NCI-H146 (cell line): Measurements from ENCODE around the gene DDX10.

ENCODE experiments used
- DNase-seq: peaks from one replicate; lab custom pipeline; 2025; lab: John Stamatoyannopoulos, UW

Gene DDX10

DNA sequence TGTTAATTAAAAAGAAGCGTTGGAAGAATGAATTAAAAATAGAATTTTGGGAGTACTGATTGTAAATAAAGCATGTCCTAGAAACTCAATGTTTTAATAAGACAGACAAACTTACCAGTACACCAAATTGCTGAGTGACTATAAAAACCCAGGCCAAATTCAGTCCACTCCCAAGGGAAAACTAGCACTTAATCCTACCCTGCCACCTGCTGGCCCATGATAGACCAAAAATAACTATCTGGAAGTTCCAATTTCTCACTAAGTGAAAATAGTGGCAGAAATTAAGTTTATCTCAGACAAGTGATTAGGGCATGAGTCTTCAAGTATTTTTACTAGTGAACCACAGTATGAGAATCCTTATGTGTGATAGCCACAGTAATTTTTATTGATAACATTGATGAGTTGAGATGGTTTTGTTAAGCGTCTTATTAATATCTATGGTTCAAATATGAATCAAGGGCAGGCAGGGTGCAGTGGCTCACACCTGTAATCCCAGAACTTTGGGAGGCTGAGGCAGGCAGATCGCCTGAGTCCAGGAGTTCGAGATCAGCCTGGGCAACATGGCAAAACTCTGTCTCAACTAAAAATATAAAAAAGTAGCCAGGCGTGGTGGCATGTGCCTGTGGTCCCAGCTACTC lies 9.8 kb upstream of the DDX10 start:
- peak; percentile 50 for DNase-seq

DNA sequence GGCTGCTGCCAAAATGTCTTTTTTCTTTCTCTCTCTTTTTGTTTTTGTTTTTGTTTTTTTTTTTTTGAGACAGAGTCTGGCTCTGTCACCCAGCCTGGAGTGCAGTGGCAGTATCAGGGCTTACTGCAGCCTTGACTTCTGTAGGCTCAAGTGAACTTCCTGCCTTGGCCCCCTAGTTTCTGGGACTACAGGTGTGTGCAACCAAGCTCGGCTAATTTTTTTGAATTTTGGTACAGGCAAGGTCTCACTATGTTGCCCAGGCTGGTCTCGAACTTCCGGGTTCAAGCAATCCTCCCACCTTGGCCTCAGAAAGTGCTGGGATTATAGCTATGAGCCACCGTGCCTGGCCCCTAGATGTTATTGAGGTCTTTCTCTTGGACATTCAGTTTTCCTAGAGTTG lies 2.2 kb upstream of the DDX10 start:
- no peak for DNase-seq

DNA sequence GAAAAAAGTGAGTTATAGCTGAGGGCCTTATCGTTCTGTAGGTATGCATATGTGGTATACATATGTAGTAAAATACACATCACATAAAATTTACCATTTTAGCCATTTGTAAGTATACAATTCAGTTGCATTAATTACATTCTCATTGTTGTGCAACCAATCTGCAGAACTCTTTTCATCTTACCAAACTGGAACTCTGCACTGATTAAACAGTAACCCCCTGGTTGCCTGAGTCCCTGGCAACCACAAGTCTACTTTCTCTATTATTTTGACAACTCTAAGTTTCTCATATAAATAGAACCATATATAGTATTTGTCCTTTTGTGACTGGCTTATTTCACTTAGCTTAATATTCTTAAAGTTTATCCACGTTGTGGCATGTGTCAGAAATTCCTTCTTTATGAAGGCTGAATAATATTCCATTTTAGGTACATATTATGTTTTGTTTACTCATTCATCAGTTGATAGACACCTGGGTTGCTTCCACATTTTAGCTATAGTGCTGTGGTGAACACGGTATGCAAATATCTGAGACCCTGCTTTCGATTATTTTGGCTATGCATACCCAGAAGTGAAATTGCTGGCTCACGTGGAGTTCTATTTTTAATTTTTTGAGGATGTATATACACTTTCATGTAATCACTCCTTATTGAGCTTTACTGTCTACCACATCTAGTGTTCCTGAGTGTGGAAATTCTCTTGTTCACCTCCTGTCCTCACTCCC lies 1.6 kb upstream of the DDX10 start:
- DNase-seq, result no peak

DNA sequence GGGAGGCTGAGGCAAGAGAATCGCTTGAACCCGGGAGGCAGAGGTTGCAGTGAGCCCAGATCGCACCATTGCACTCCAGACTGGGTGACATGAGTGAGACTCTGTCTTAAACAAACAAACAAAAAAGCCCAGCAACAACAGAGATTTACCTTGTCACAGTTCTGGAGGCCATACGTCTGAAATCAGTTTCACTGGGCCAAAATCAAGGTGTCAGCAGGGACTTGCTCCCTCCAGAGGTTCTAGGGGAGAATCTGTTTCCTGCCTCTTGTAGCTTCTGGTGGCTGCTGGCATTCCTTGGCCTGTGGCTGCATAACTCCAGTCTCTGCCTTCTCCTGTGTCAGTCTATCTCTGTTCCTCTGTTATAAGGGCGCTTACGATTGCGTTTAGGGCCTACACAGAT lies 1.5 kb downstream of the DDX10 start:
- DNase-seq, result no peak

DNA sequence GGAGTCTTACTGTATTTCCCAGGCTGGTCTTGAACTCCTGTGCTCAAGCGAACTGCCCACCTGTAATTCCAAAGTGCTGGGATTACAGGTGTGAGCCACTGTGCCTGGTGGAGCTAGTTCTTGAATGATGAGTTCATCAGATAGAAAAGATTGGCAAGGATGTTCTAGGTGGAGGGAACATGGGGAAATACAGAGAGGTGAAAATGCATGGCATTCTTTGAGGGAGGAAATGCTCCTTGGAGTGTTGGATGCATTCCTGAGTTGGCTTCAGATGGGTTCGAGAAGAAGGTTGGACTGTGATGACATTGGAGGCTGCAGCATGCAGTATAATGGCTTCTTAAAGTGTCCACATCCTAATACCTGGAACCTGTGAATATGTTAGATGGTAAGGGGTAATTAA lies 4.4 kb downstream of the DDX10 start:
- no peak for DNase-seq

DNA sequence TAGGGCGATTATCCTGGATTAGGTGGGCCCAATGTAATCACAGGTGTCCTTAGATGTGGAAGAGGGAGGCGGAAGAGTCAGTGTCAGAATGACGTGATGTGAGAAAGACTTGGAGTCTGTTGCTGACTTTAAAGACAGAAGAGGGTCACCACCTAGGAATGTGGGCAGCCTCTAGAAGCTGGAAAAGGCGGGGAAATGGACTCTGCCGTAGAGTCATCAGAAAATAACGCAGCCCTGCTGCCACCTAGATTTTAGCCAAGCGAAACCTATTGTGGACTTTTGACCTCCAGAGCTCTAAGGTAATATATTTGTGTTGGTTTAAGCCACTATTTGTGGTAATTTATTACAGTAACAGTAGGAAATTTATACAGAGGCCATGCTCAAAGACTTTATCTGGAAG lies 4.8 kb downstream of the DDX10 start:
- no peak for DNase-seq

DNA sequence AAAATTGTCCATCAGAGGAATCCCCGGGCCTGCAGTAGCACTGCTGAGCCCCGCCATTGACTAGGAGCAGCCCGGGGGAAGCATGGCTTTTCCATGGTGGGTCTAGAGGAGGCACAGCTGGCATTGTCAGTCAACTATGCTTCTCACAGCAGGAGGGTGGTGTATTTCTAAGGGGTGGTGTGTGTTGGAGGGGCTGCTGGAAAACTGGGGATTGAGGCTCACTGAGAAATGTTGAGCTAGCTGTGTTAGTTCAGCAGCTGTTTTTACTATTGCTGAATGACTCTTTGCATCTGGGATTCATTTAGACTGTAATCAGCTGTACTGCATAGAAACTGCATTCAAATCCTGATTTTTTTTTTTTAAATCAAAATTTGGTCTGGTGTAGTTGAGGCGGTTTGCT lies 5.6 kb downstream of the DDX10 start:
- no peak for DNase-seq

DNA sequence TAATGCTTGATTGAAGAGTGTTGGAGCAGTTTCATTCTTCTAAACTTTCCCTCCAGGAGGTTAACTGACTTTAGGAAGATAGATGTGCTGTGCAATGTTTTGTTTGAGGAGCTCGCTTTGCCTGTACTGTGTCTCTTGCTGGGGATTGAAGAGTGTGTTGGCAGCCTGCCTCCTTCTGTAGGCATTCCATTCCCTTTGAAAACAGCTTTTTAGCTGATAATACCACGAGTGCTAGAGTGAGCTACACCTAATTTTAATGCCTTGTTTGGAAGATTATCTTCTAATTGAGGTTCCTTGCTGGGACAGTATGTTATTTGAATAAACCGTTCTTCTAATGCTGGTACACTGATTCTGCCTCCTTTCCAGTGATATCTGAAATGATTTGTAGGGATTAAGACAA lies 7.2 kb downstream of the DDX10 start:
- DNase-seq, result no peak

DNA sequence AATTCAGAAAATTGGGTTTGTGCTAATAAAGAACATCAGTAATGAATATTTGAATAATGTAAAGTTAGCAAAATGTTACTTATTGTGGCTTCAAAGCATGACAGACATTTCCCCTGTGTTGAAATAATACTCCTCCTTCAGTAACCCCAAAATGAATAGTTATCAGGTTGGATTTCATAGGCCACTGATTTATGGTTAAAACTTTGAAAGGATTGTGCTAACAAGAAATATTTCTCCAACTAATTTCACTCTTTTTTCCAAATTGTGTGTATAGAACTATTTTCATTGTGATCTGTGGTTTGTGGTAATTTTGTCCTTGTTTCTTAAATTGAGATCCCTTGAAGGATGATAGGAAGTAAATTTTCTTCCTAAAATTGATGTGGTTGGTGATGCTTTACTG lies 7.9 kb downstream of the DDX10 start:
- no peak for DNase-seq

DNA sequence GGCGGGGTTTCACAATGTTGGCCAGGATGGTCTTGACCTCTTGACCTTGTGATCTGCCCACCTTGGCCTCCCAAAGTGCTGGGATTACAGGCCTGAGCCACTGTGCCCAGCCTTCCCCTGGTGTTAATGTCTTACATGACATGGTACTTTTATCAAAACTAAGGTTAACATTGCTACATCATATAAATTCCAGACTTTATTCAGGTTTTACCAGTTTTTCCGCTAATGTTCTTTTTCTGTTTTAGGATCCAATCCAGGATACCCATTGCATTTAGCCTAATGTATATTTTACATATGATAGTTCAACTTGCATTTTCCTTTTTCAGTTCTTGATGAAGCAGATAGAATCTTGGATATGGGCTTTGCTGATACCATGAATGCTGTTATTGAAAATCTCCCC lies 14.2 kb downstream of the DDX10 start:
- no peak for DNase-seq

DNA sequence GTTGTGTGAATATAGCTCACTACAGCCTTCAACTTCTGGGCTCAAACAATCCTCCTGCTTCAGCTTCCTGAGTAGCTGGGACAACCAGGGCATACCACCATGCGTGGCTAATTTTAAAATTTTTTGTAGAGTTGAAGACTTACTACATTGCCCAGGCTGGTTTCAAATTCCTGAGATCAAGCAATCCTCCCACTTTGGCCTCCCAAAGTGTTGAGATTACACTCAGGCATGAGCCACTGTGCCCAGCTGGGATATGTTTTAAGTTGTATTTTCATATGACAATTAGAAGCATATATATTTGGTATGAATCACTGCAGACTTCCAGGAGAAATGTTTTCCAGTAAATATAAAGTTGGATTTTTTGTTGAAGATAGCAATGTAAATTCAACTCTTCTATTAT lies 15.4 kb downstream of the DDX10 start:
- DNase-seq, result no peak

DNA sequence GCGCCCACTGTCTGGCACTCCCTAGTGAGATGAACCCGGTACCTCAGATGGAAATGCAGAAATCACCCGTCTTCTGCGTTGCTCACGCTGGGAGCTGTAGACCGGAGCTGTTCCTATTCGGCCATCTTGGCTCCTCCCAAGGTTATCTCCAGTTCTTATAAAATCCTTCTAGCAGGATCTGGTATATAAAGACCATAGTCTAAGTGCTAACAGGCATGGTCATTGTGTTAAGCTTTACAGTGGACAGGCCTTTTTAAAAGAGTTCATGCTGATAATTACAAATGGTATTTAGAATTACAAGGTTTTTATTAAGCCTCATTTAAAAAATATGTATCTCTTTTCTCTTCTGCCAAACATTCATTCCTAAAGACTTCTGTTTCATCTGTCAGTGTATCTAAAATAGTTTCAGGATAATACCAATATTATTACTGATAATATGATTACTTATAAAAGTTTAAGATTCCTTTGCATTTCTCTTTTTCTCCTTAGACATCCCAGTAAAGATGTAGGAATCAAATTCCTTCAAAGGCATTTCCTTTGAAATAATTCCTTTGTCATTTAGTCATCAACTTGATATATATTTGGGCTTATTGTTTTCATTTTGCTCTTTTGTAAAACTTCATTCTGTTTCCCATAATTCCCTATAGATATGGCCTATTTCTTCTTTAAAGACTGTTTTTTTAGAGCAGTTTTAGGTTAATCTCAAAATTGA lies 20.7 kb downstream of the DDX10 start:
- DNase-seq, result no peak

DNA sequence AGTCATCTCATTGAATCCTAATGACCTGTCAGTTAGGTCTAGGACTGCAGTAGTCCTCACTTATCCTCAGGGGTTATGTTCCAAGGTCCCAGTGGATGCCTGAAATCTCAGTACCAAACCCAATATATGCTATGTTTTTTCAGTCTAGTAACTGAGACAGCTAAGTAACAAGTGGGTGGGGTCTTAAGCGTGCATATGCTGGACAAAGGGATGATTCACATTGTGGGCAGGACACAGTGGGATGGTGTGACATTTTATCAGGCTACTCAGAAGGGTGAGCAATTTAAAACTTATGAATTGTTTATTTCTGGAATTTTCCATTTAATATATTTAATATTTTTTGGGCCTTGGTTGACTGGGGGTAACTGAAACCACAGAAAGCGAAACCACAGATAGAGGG lies 29.0 kb downstream of the DDX10 start:
- DNase-seq, result no peak

DNA sequence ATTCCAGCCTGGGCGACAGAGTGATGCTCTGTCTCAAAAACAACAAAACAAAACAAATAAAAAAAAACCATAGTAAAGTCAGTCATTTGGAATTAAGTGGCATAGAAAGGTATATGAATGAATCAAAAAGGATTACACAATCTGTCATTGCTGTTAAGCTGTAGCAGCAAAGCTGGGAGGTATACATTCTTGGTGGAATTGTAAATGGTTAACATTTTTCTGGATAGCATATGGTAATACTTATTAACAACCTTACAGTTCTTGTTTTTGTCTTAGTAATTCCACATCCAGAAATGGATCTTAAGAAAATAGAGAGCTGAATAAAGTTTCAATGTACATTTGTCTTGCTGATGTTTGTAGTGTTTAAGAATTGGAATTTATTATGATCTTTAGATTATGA lies 30.0 kb downstream of the DDX10 start:
- no peak for DNase-seq

DNA sequence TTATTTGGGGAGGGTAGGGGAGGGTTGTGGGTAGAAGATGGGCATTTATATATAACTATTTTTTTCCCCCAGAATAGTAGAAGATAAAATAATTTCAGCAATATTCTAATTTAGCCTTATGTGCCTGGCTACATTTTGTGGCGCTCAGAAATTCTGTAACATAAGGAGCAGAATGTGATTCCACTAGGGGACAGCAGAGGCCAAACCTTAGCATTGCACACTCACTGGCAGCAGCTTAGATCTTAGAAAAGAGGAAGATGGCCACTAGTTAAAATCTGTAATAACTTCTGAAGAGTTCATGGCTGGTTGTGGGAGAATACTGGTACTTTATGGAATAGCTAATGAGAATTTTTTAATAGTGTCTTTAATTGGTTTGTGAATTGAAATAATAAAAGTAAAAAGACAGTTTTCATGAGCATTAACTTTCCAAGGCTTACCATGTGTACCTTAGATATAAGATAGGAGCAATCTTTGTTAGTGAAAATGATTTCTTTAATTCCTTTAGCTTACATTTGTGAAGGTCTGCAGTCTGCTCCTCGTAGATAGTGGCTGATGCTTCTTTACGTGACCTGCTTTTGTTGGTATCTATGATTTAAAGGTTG lies 33.1 kb downstream of the DDX10 start:
- DNase-seq, result peak; percentile 50

DNA sequence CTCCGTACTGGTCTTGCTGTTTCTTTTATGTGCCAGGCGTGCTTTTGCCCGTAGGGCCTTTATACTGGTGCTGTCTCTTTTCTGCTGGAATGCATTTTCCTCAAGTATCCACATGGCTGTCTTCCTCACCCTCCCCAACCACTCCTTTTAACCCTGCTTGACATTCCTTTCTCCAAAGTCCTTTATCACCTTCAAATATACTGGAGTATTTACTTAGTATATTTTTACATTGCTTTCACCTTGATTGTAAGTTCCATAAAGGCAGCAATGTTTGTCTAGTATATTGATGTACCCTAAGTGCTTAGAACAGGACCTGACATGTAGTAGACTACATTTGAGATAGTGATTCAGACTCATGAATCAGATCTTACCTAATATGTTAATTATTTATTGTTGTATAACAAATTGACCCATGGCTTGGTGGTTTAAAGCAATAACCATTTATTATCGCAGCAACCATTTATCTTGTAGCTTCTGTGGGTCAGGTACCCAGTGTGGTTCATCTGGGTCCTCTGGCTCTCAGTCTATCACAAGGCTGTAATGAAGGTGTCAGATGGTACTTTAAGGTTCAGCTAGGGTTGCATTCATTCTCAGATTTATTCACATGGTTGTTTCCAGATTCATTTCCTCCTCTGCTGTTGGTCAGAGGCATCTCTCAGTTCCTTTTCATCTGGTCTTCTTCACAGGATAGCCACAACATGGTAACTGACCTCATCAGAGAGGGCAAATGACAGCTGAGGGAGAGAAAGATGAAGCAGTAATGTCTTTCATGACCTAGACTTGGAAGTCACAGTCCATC lies 34.2 kb downstream of the DDX10 start:
- peak; percentile 3 for DNase-seq

DNA sequence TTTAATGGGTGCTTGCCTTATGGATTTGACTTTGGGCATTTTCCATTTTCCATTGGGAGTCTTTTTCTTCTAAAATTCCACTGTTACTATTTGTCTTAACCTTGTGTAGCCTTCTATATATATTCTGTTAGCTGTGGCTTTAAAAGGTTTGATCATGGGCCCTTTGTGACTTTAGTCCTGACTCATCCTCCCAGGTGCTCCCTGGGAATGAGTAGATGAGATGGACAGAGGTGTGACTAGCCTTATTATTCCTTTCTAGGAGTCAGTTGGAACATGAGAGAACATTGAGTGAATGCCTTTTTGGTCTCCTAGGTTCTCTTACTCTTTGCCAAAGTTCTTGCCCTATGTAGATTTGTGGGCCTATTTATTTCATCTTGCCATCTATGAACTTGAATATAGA lies 39.0 kb downstream of the DDX10 start:
- DNase-seq, result no peak

DNA sequence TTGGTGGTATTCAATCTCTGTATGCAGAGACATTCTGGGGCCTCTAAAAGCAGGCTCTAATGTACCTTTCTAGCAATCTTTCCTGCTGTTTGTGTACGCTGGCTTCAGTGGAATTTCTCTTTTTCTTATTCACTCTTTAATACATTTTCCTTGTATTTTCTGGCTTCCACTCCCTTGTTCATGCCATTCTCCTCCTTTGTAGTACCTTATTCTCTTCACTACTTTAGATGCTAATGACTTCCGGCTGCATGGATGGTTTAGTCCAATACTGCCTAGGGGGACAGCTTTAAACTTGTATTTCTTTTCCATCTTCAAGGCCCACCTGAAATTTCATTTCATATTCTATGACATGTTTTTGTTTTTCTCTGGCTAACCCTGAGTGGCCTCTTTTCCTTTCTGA lies 40.2 kb downstream of the DDX10 start:
- no peak for DNase-seq

DNA sequence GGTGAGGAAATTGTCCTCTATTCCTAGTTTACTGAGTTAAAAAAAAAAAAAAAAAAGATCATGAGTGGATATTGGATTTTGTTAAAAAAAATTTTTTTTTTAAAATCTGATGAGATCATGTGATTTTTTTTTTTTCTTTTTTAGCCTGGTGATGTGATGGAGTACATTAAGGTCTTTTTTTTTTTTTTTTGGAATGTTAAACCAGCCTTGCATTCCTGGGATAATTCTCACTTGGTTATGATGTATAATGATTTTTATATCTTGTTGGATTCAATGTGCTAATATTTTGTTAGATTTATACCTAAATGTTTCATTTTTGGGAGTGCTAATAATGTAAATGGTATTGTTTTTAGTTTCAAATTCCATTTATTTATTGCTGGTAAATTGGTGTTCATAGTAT lies 43.3 kb downstream of the DDX10 start:
- DNase-seq, result no peak

DNA sequence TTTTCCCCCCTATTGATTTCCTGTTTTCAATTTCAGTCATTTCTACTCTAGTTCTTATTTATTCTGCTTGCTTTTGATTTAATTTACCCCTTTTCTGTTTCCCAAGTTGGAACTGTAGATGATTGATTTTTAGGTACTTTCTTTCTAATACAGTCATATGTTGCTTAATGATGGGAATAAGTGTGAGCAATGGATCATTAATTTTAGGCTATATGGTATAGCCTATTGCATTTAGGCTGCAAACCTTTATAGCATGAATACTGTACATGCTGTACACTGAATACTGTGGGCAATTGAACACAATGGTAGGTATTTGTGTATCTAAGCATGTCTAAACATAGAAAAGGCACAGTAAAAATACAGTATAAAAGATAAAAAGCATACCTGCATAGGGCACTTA lies 44.9 kb downstream of the DDX10 start:
- DNase-seq, result no peak

DNA sequence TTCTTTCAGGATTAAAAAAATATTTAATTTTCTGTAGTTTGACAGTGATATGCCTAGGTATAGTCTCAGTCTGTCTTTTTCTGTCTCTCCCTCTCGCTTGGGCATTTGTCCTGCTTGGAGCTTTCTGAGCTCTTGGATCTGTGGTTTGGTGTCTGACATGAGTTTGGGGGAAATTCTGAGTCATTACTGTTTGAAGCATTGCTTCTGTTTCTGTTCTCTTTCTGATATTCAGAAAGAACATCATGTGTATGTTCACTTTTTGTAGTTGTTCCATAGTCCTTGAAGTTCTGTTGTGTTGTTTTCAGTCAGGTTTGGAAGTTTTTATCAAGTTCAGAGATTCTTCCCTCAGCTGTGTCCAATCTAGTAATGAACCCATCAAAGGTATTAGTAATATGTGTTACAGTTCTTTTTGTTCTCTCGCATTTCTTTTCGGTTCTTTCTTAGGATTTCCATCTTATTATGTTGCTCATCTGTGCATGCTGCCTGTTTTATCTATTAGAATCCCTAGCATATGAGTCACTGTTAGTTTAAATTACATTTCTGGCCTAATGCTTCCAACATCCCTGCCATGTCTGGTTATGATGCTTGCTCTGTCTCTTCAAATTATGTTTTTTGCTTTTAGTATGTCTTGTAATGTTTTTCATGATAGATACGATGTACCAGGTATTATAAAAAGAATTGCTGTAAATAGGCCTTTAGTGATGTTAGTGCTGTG lies 48.4 kb downstream of the DDX10 start:
- no peak for DNase-seq

DNA sequence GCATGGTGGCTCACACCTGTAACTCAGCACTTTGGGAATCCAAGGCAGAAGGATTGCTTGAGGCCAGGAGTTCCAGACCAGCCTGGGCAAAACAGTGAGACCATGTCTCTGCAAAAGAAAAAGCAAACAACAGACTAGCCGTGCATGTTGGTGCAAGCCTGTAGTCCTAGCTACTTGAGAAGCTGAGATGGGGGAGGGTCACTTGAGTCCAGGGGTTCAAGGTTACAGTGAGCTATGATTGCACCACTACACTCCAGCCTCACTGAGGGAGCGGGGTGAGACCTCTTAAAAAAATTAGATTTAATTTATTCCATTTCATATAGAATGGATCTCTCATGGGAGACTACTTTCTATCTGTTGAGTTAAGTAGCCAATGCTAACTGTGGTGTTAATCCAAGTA lies 50.4 kb downstream of the DDX10 start:
- no peak for DNase-seq
